IPS-11a (cell line): ENCODE measurements around the gene EFNA5.

Experiments
- H3K4me3 ChIP-seq: one replicate; pipeline ENCODE4 v1.5.1; 2013; ENCODE audit warnings: low read depth, low read length, control low read depth

The EFNA5 gene

GRCh38 chr5:107378218-107378899 is 292.4 kb downstream of the EFNA5 start:
- H3K4me3 ChIP-seq = no peak overlapping the region

- no peak overlapping the region for H3K4me3 ChIP-seq
These were observed 293.5 kb downstream of the EFNA5 start for GRCh38 chr5:107377277-107377609.

- no peak overlapping the region for H3K4me3 ChIP-seq
These were observed 294.0 kb downstream of the EFNA5 start for GRCh38 chr5:107376546-107377276.

- no peak overlapping the region for H3K4me3 ChIP-seq
These were observed 297.0 kb downstream of the EFNA5 start for GRCh38 chr5:107373549-107374263.

GRCh38 chr5:107372723-107373450 is 297.9 kb downstream of the EFNA5 start:
- H3K4me3 ChIP-seq = no peak overlapping the region

GRCh38 chr5:107370396-107370968 is 300.3 kb downstream of the EFNA5 start:
- no peak overlapping the region for H3K4me3 ChIP-seq

- no peak overlapping the region for H3K4me3 ChIP-seq
These were observed 301.1 kb downstream of the EFNA5 start for GRCh38 chr5:107369622-107370021.

- H3K4me3 ChIP-seq = no peak overlapping the region
These were observed 302.1 kb downstream of the EFNA5 start for GRCh38 chr5:107368615-107369014.

- H3K4me3 ChIP-seq = no peak overlapping the region
These were observed 302.8 kb downstream of the EFNA5 start for GRCh38 chr5:107367939-107368338.

- H3K4me3 ChIP-seq = no peak overlapping the region
These were observed 303.3 kb downstream of the EFNA5 start for GRCh38 chr5:107367480-107367879.

GRCh38 chr5:107365320-107366109 is 305.2 kb downstream of the EFNA5 start:
- no peak overlapping the region for H3K4me3 ChIP-seq

GRCh38 chr5:107364443-107365319 is 306.1 kb downstream of the EFNA5 start:
- H3K4me3 ChIP-seq = no peak overlapping the region

- no peak overlapping the region for H3K4me3 ChIP-seq
These were observed 307.0 kb downstream of the EFNA5 start for GRCh38 chr5:107363768-107364167.

GRCh38 chr5:107361945-107362344 is 308.8 kb downstream of the EFNA5 start:
- H3K4me3 ChIP-seq = no peak overlapping the region

GRCh38 chr5:107359916-107360234 is 310.9 kb downstream of the EFNA5 start:
- H3K4me3 ChIP-seq = no peak overlapping the region

- no peak overlapping the region for H3K4me3 ChIP-seq
These were observed 311.5 kb downstream of the EFNA5 start for GRCh38 chr5:107359033-107359915.

- H3K4me3 ChIP-seq = no peak overlapping the region
These were observed 313.8 kb downstream of the EFNA5 start for GRCh38 chr5:107356891-107357290.

GRCh38 chr5:107352576-107352975 is 318.2 kb downstream of the EFNA5 start:
- H3K4me3 ChIP-seq = no peak overlapping the region
